Bronchial epithelial cell (primary cell): ENCODE data around the gene FOXP4. TPM values are rescaled to one million over a fixed set of nuclear protein-coding genes. Genes with fewer than 3 reads are reported as not detected.
A peak's percentile ranks its signal among the peaks of the same experiment; 100 is the strongest.

ENCODE experiments used
- DNase-seq: peaks from one replicate; pipeline ENCODE4 v3.0.0-alpha.2; 2010; ENCODE audit warnings: low read depth
- FAIRE-seq: peaks from 2 replicates; lab custom pipeline; 2011; peaks lifted over from hg19 to GRCh38; lab: Jason Lieb, UNC
- H3K27me3 ChIP-seq: 2 replicates; pipeline ENCODE4 v1.5.1; 2011; ENCODE audit warnings: low read length; ENCODE audit not compliant: control insufficient read depth, insufficient read depth
- H3K36me3 ChIP-seq: 2 replicates; pipeline ENCODE4 v1.5.1; 2011; ENCODE audit warnings: low read length; ENCODE audit not compliant: control insufficient read depth, insufficient read depth
- H3K4me3 ChIP-seq: 2 replicates; pipeline ENCODE4 v1.5.1; 2011; ENCODE audit warnings: mild to moderate bottlenecking, low read depth, low read length, control low read depth
- total RNA-seq: library from RNA; depleted of rRNA; stranded (reverse); fragments of >200 nt; gene quantifications from 2 replicates; pipeline ENCODE4 v1.2.1, GENCODE V29; 2014
- TF ChIP-seq, protein P1 (sequence below): IDR thresholded peaks from 2 replicates; pipeline ENCODE4 v1.5.1; 2011; ENCODE audit warnings: mild to moderate bottlenecking, moderate library complexity, low read length, control low read depth, inconsistent platforms; ENCODE audit not compliant: insufficient read depth, severe bottlenecking

Gene FOXP4
- total RNA-seq, 1 donor from 2014 or later, result 2.1 TPM

- FAIRE-seq (no peak), DNase-seq (no peak)
- Histone ChIP-seq H3K36me3 (no peaks in the 10 kb centered on the region), H3K4me3 (no peak overlapping the region), H3K27me3 (peaks cover 2% of the 10 kb centered on the region)
- TF ChIP-seq, protein P1, sequence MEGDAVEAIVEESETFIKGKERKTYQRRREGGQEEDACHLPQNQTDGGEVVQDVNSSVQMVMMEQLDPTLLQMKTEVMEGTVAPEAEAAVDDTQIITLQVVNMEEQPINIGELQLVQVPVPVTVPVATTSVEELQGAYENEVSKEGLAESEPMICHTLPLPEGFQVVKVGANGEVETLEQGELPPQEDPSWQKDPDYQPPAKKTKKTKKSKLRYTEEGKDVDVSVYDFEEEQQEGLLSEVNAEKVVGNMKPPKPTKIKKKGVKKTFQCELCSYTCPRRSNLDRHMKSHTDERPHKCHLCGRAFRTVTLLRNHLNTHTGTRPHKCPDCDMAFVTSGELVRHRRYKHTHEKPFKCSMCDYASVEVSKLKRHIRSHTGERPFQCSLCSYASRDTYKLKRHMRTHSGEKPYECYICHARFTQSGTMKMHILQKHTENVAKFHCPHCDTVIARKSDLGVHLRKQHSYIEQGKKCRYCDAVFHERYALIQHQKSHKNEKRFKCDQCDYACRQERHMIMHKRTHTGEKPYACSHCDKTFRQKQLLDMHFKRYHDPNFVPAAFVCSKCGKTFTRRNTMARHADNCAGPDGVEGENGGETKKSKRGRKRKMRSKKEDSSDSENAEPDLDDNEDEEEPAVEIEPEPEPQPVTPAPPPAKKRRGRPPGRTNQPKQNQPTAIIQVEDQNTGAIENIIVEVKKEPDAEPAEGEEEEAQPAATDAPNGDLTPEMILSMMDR, result no peak
Observed at GRCh38 chr6:41530476-41530875, 15.7 kb upstream of the FOXP4 start.

DNA sequence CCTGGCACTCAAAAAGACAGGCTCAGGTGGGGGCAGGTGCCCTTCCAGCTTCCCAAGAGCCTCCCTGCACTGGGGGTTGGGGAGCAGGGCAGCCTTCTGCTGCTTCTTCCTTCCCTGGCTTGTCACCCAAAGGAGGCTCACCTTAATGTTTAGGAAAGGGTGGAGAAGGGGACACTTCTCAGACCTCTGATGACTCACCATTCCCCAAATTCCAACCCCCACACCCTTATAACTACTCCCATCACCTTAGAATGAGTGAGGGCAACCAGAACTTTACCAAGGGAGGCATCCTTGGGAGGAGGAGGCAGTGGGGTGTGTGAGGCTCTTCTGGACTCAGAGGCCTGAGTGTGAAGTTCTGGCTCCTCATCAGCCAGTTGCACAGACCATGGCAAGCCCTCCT, 15.2 kb upstream of the FOXP4 start:
- Histone ChIP-seq H3K36me3 (no peaks in the 10 kb centered on the region), H3K4me3 (no peak overlapping the region), H3K27me3 (peaks cover 2% of the 10 kb centered on the region)
- FAIRE-seq (no peak), DNase-seq (no peak)
- TF ChIP-seq, protein P1, result no peak

- H3K27me3 ChIP-seq, result peaks cover 2% of the 10 kb centered on the region
- DNase-seq, result no peak
- no peak for FAIRE-seq
Observed at GRCh38 chr6:41531591-41532582, 14.3 kb upstream of the FOXP4 start.

GRCh38 chr6:41535766-41536165, 10.4 kb upstream of the FOXP4 start:
- Histone ChIP-seq H3K27me3 (no peaks in the 10 kb centered on the region), H3K4me3 (no peak overlapping the region), H3K36me3 (no peaks in the 10 kb centered on the region)
- DNase-seq (no peak), FAIRE-seq (no peak)
- TF ChIP-seq, protein P1, result no peak

More at GRCh38 chr6:41531591-41532582, 14.3 kb upstream of the FOXP4 start:
- H3K4me3 ChIP-seq, result no peak overlapping the region
- no peaks in the 10 kb centered on the region for H3K36me3 ChIP-seq
- TF ChIP-seq, protein P1, result no peak

GRCh38 chr6:41536795-41537758, 9.1 kb upstream of the FOXP4 start:
- H3K4me3 ChIP-seq, result no peak overlapping the region
- FAIRE-seq (no peak), DNase-seq (peak; percentile 81)
- H3K27me3 ChIP-seq, result no peaks in the 10 kb centered on the region
- H3K36me3 ChIP-seq, result no peaks in the 10 kb centered on the region
- TF ChIP-seq, protein P1, result no peak
